ENCODE data around the gene VIPR2.

The VIPR2 gene

GRCh38 chr7:159025161-159025779 is 119.4 kb downstream of the VIPR2 start:
- no peak for DNase-seq (ENCODE audit: low spot score)

GRCh38 chr7:159024280-159024951 is 120.3 kb downstream of the VIPR2 start:
- DNase-seq (ENCODE audit: low spot score), result no peak

- no peak for DNase-seq (ENCODE audit: low spot score)
Measured at GRCh38 chr7:159023746-159024145, 120.9 kb downstream of the VIPR2 start.

GRCh38 chr7:159023206-159023605 is 121.5 kb downstream of the VIPR2 start:
- no peak for DNase-seq (ENCODE audit: low spot score)

- DNase-seq (ENCODE audit: low spot score), result no peak
Measured at GRCh38 chr7:159022238-159022993, 122.3 kb downstream of the VIPR2 start.

GRCh38 chr7:159020987-159021386 is 123.7 kb downstream of the VIPR2 start:
- no peak for DNase-seq (ENCODE audit: low spot score)

- DNase-seq (ENCODE audit: low spot score), result no peak
Measured at GRCh38 chr7:159019111-159019510, 125.6 kb downstream of the VIPR2 start.

- no peak for DNase-seq (ENCODE audit: low spot score)
Measured at GRCh38 chr7:159017741-159018140, 126.9 kb downstream of the VIPR2 start.

GRCh38 chr7:159017210-159017609 is 127.5 kb downstream of the VIPR2 start:
- no peak for DNase-seq (ENCODE audit: low spot score)

- no peak for DNase-seq (ENCODE audit: low spot score)
Measured at GRCh38 chr7:159016591-159016990, 128.1 kb downstream of the VIPR2 start.

GRCh38 chr7:159015454-159016410 is 128.9 kb downstream of the VIPR2 start:
- DNase-seq (ENCODE audit: low spot score), result peak; percentile 29

GRCh38 chr7:159015081-159015453 is 129.6 kb downstream of the VIPR2 start:
- DNase-seq (ENCODE audit: low spot score), result no peak

- no peak for DNase-seq (ENCODE audit: low spot score)
Measured at GRCh38 chr7:159014297-159015062, 130.2 kb downstream of the VIPR2 start.

GRCh38 chr7:159013825-159014289 is 130.8 kb downstream of the VIPR2 start:
- DNase-seq (ENCODE audit: low spot score), result no peak

- no peak for DNase-seq (ENCODE audit: low spot score)
Measured at GRCh38 chr7:159013181-159013690, 131.4 kb downstream of the VIPR2 start.

GRCh38 chr7:159012353-159013069 is 132.2 kb downstream of the VIPR2 start:
- no peak for DNase-seq (ENCODE audit: low spot score)

GRCh38 chr7:159011722-159012022 is 133.0 kb downstream of the VIPR2 start:
- no peak for DNase-seq (ENCODE audit: low spot score)

GRCh38 chr7:159010937-159011721 is 133.5 kb downstream of the VIPR2 start:
- DNase-seq (ENCODE audit: low spot score), result no peak

- no peak for DNase-seq (ENCODE audit: low spot score)
Measured at GRCh38 chr7:159010411-159010810, 134.3 kb downstream of the VIPR2 start.

- DNase-seq (ENCODE audit: low spot score), result no peak
Measured at GRCh38 chr7:159009951-159010350, 134.7 kb downstream of the VIPR2 start.
